ENCODE measurements around the gene TNK1. TPM values are rescaled to one million over a fixed set of nuclear protein-coding genes. Genes with fewer than 3 reads are reported as not detected.

Gene TNK1
- total and polyA plus RNA-seq, 2 of the 8 experiments (the other 6 are each of a cell fraction or from before 2014, with no cell fraction given), result 7.6 to 9.5 TPM

GRCh38 chr17:7351665-7352502, 29.0 kb upstream of the TNK1 start, which contains the start of gene KCTD11 (continued):
- TF ChIP-seq CTBP2 (IDR thresholded peaks at IDR 0.05; ENCODE audit: borderline replicate concordance, insufficient read depth, insufficient read length, low read length) (peak; percentile 8), CHD1 (IDR thresholded peaks at IDR 0.05; ENCODE audit: low read depth, low read length) (no peak), TAF1 (IDR thresholded peaks at IDR 0.05; ENCODE audit: low read depth, low read length) (peak; percentile 50; the same call in 1 of the 2 replicates), RFX5 (IDR thresholded peaks at IDR 0.05; ENCODE audit: borderline replicate concordance, low read depth, low read length) (no peak), TEAD4 (IDR thresholded peaks at IDR 0.05; ENCODE audit: low read depth, low read length) (peak; percentile 97), GABPA (IDR thresholded peaks at IDR 0.05; ENCODE audit: borderline replicate concordance, insufficient read depth, low read length) (0 out of 2 replicates have a peak, but pooled peaks have one; percentile 44), TAF7 (optimal IDR thresholded peaks at IDR 0.05; ENCODE audit: borderline replicate concordance, low read depth, low read length) (peak; percentile 31), CBX5 (IDR thresholded peaks at IDR 0.05; ENCODE audit: low read depth, low read length) (no peak), ASH2L (IDR thresholded peaks at IDR 0.05; ENCODE audit: low read length) (peak; percentile 49), POLR2AphosphoS5 (IDR thresholded peaks at IDR 0.05; ENCODE audit: low read depth, low read length) (peak; percentile 59), HDAC6 (IDR thresholded peaks at IDR 0.05; ENCODE audit: low read depth, low read length) (no peak), BRCA1 (IDR thresholded peaks at IDR 0.05; ENCODE audit: low read depth, low read length) (no peak), EGR1 (IDR thresholded peaks at IDR 0.05; ENCODE audit: borderline replicate concordance, low read depth, low read length) (peak; percentile 60; the same call in 1 of the 2 replicates), YY1 (IDR thresholded peaks at IDR 0.05; ENCODE audit: low read depth, low read length) (no peak), SIN3A (conservative IDR thresholded peaks at IDR 0.05 in 1 of 2, IDR thresholded peaks at IDR 0.05 in 1 of 2; ENCODE audit: low read depth in 1 of 2, low read length in 2 of 2) (0 out of 4 replicates have a peak, but pooled peaks of 1 of the 2 experiments have one; percentile 10), SAP30 (IDR thresholded peaks at IDR 0.05; ENCODE audit: insufficient read depth, insufficient replicate concordance, low read length) (no peak), CREB1 (IDR thresholded peaks at IDR 0.05) (0 out of 2 replicates have a peak, but pooled peaks have one; percentile 22), E2F6 (IDR thresholded peaks at IDR 0.05) (no peak), GTF2F1 (IDR thresholded peaks at IDR 0.05; ENCODE audit: borderline replicate concordance, low read depth, low read length) (no peak), ATF2 (IDR thresholded peaks at IDR 0.05; ENCODE audit: low read length) (no peak), ZNF274 (IDR thresholded peaks at IDR 0.05; ENCODE audit: borderline replicate concordance, extremely low read depth, low read length) (no peak), SP2 (IDR thresholded peaks at IDR 0.05; ENCODE audit: low read length) (no peak)
